ENCODE results near the gene SIN3B. TPM values are rescaled to one million over a fixed set of nuclear protein-coding genes. Genes with fewer than 3 reads are reported as not detected.
"Not testable (repeated sequence)": the region's sequence is repeated elsewhere in the genome, so short reads cannot be mapped to it uniquely, and the experiment has no call there.

The SIN3B gene
- 10 to 100 TPM; 43.0 to 94.6 (median 68.0) TPM for polyA plus RNA-seq (ENCODE audit: insufficient read length in 4 of 4)

DNA sequence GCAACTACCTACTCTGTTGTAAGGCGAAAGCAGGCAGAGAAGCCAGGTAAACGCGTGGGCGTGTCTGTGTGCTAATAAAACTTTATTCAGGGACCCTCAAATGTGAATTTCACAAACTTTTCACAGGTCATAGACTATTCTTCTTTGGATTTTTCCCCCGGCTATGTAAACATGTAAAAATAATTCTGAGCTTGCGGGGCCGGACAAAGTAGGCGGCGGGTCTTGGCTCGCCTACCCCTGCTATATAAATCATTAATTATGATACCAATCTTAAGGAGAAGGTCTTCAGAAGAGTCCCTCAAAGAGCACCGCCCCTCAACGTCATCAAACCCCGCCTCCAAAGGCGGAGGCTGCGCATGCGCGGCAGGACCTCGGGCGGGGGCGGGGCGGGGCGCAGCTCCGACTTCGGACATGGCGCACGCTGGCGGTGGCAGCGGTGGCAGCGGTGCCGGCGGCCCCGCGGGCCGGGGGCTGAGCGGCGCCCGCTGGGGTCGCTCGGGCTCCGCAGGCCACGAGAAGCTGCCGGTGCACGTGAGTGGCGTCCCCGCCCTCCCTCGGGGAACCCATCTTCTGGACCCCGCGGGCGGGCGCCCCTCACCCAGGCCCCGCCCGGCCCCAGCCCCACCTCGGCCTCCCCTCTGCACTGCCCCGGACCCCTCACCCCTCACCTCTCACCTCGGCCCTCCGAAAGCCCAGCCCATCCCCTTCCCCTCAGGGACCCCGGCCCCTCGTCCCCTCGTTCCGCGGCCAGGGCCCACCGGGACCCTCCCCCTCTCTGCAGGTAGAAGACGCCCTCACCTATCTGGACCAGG, at the start of gene SIN3B:
TSS of gene SIN3B (plus strand) at position 389 of the 812 bp plus-strand sequence. CDS start at position 412, 23 bp downstream.
- peak; percentile 71 to 82 (median 79) for DNase-seq (ENCODE audit: low read depth in 4 of 4, low spot score in 2 of 4)

DNA sequence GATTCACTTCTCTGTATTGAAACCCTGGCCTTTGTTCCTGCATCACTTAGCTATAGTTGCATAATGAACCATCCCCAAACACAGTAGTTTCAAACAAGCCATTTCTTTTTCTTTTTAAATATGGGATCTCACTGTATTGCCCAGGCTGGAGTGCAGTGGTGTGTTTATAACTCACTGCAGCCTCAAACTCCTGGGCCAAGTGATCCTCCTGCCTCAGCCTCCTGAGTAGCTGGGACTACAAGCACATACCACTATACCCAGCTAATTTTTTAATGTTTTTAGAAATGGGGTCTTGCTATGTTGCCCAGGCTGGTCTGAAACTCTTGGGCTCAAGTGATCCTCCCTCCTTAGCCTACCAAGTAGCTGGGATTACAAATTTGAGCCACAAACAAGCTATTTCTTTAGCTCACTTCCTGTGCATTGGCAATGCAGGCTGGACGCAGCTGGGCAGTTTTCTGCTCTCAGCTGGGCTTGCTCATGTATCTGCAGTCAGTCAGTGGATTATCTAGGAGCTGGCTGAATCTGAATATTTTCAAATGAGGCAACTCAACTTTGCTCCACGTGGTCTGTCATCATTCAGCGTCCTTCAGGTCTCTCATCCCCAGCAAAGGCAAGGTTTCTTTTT, 49.5 kb upstream of the SIN3B start:
- no peak for DNase-seq (ENCODE audit: low read depth in 4 of 4, low spot score in 2 of 4)

DNA sequence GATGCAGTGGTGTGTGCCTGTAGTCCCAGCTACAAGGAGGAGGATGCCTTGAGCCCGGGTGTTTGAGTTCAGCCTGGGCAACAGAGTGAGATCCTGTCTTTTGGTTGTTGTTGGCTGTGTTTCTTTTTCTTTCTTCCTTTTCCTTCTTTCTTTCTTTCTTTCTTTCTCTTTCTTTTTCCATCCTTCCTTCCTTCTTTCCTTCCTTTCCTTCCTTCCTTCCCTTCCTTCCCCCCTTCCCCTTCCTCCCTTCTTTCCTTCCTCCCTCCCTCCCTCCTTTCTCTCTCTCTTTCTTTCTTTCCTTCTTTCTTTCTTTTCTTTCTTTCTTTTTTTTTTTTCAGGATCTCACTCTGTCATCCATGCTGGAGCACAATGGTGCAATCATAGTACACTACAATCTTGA, 46.5 kb upstream of the SIN3B start:
- no peak for DNase-seq (ENCODE audit: low read depth in 4 of 4, low spot score in 2 of 4)

DNA sequence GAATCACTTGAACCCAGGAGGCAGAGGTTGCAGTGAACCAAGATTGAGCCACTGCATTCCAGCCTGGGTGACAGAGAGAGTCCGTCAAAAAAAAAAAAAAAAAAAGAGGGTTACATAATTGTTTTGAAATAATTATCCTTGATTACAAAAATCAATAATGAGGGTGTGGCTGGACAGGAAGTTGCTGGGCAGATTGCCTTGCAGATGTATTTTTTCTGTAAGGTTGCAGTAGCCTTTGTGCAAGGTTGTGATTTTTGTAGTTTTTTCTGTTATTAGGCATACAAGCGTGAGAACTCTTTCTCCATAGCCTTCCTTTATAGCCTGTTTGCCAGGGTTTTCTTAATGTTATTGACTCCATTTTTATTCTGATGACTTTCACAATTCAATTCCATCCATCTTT, 40.7 kb upstream of the SIN3B start:
- no peak for DNase-seq (ENCODE audit: low read depth in 4 of 4, low spot score in 2 of 4)

DNA sequence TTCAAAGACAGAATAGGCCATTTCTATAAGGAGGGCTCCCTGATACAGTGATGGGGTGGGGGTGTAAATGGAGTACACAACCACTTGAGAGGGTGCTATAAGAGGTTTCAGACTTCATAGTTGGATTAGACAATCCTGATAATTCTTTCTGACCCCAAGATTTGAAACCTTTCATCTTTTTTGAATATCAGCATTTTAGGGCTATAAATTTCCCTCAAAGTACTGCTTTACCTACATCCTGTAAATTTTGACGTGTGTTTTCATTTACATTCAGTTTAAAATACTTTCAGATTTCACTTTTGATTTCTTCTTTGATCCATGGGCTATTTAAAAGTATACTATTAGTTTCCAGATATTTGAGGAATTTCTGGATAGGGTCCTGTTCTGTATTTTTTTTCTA, 40.0 kb upstream of the SIN3B start:
- DNase-seq (ENCODE audit: low read depth in 4 of 4, low spot score in 2 of 4) = no peak

GRCh38 chr19:16790051-16790450, 39.1 kb upstream of the SIN3B start:
- no peak for DNase-seq (ENCODE audit: low read depth in 4 of 4, low spot score in 2 of 4)

GRCh38 chr19:16791942-16792341, 37.3 kb upstream of the SIN3B start:
- no peak for DNase-seq (ENCODE audit: low read depth in 4 of 4, low spot score in 2 of 4)

DNA sequence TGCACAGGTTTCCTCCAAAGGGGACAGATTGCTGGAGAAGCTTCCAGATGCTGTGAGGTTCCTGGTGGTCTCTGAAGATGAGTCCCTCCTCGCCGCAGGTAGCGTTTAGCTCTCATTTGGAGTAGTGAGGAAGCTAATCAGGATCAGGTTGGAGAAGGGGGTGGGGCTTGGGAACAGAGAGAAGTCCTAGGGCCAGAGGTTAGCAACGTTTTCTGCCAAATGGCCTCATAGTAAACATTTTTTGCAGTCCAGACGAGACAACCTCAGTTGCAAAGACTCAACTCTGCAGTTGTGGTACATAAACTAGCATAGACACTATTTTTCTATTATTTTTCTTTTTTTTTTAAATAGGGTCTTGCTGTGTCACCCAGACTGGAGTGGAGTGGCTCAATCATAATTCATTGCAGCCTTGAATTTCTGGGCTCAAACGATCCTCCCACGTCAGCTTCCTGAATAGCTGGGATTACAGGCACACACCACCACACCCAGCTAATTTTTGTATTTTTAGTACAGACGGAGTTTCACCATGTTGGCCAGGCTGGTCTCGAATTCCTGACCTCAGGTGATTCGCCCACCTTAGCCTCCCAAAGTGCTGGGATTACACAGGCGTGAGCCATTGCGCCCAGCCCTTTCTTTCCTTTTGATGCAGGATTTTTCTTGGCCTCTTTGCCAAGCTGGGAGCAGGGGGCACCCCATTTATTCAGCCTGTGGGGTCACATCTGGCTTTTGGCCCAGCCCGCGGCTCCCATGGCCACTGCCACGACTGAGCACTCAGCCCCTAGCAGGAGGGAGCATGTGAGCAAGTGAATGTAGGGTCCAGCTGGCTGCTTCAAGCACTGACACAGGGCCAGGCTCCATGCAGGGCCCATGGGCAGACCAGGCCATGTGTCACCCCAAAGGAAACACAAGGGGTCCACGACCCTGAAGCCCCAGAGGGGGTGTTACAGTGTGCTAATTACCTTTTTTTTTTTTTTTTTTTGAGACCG, 34.4 kb upstream of the SIN3B start:
- DNase-seq (ENCODE audit: low read depth in 4 of 4, low spot score in 2 of 4) = no peak

- DNase-seq (ENCODE audit: low read depth in 4 of 4, low spot score in 2 of 4) = no peak
These were observed 33.5 kb upstream of the SIN3B start for GRCh38 chr19:16795731-16796130.

GRCh38 chr19:16797876-16798275, 31.3 kb upstream of the SIN3B start:
- no peak for DNase-seq (ENCODE audit: low read depth in 4 of 4, low spot score in 2 of 4)

- not testable (repeated sequence) for DNase-seq (ENCODE audit: low read depth in 4 of 4, low spot score in 2 of 4)
These were observed 30.9 kb upstream of the SIN3B start for GRCh38 chr19:16798326-16798725.

DNA sequence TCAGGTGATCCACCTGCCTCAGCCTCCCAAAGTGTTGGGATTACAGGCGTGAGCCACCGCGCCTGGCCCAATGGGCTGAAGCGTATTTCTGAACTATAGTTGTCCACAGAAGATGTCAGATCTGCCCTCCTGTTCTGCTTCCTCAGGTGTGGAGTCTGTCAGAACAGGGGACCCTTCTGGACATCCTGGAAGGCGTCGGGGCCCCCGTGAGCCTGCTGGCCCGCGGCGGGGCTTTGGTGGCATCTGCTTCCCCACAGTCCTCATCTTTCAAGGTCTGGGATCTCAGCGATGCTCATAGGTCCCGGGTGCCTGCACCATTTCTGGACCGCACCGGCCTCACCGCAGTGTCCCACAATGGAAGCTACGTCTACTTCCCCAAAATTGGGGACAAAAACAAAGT, 29.5 kb upstream of the SIN3B start:
- DNase-seq (ENCODE audit: low read depth in 4 of 4, low spot score in 2 of 4) = no peak

- no peak for DNase-seq (ENCODE audit: low read depth in 4 of 4, low spot score in 2 of 4)
These were observed 27.6 kb upstream of the SIN3B start for GRCh38 chr19:16801600-16802013.

GRCh38 chr19:16804176-16804575, 25.0 kb upstream of the SIN3B start:
- no peak for DNase-seq (ENCODE audit: low read depth in 4 of 4, low spot score in 2 of 4)

- DNase-seq (ENCODE audit: low read depth in 4 of 4, low spot score in 2 of 4) = no peak
These were observed 21.5 kb upstream of the SIN3B start for GRCh38 chr19:16807549-16808284.

DNA sequence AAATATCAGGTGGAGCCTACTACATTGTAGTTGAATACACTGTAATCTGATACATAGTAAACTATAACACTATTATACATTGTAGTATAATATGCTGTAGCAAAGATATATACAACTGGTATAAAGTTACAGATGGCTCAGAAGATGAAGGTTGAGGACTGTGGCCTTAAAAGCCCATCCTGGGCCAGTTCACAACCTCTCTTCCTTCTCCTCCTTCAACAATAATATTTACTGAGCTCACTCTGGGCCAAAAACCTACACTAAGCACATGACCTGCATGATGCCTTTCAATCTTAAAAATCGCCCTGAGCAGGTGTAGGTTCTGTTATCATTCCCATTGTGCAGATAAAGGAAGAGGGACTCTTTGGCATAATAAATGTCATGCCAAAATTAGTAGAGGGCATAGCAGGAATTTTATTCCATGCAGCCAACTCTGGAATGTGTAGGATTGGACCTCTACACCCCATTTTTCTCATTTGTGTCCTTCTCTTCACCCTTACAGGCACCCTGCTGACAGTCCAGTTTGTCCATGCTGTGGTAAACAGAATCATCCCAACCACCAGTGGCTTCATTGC, 14.6 kb upstream of the SIN3B start:
- no peak for DNase-seq (ENCODE audit: low read depth in 4 of 4, low spot score in 2 of 4)

DNA sequence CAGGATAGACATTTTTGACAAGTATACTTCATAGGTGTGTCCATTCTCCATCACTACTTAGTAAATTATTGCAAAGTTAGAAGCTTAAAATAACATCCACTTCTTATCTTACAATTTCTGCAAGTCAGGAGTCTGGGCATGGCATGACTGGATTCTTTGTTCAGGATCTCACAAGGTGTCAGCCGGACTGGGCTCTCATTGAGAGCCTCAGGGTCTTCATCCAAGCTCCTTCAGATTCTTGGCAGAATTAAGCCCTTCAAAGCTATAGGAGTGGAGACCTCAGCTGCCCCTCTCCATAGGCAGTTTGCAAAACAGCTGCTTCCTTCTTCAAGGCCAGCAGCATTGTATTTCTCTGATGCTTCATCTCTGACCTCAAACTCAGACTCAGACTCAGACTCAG, 9.1 kb upstream of the SIN3B start:
- no peak for DNase-seq (ENCODE audit: low read depth in 4 of 4, low spot score in 2 of 4)

DNA sequence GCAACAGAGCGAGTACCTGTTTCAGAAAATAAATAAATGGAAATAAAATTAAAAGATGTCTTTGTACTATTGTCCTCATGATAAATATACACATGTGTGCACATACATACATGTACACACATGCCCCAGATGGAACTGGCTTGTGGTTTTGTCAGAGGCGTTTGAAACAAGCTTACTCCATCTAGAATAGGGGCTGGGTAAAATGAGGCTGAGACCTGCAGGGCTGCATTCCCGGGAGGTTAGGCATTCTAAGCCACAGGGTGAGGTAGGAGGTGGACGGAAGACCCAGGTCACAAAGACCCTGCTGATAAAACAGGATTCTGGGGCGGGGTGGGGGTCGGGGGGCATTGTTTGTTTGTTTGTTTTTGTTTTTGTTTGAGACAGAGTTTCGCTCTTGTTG, 8.1 kb upstream of the SIN3B start:
- no peak for DNase-seq (ENCODE audit: low read depth in 4 of 4, low spot score in 2 of 4)

GRCh38 chr19:16822648-16823047, 6.5 kb upstream of the SIN3B start:
- DNase-seq (ENCODE audit: low read depth in 4 of 4, low spot score in 2 of 4) = no peak

Data from left renal cortex interstitium (tissue), 4 donors.